ENCODE data around the gene RRAGC. TPM values are rescaled to one million over a fixed set of nuclear protein-coding genes. Genes with fewer than 3 reads are reported as not detected.
A peak's percentile ranks its signal among the peaks of the same experiment; 100 is the strongest.

Gene RRAGC
- total and polyA plus RNA-seq, 9 of the 15 experiments (the other 6 are each of a cell fraction or from before 2014, with no cell fraction given) = 3.9 to 16.9 (median 10.9) TPM

GRCh38 chr1:38789498-38790169 lies 69.9 kb downstream of the RRAGC start (continued):
- TF ChIP-seq JUN (IDR thresholded peaks at IDR 0.05; ENCODE audit: borderline replicate concordance, low read depth, low read length) (no peak), JUN (CRISPR knock-in tag; IDR thresholded peaks at IDR 0.05; ENCODE audit: borderline replicate concordance) (no peak), HSF4 (CRISPR knock-in tag; IDR thresholded peaks at IDR 0.05; ENCODE audit: borderline replicate concordance) (no peak), FOXK2 (conservative IDR thresholded peaks at IDR 0.05 in 1 of 2, IDR thresholded peaks at IDR 0.05 in 1 of 2; ENCODE audit: low read depth in 2 of 2) (no peak), DIDO1 (tag; IDR thresholded peaks at IDR 0.05; ENCODE audit: low read depth) (no peak), POLR2AphosphoS2 (IDR thresholded peaks at IDR 0.05; ENCODE audit: low read length) (no peak), ZEB2 (IDR thresholded peaks at IDR 0.05) (0 out of 2 replicates have a peak, but pooled peaks have one; percentile 24), NR2C2 (CRISPR knock-in tag; IDR thresholded peaks at IDR 0.05) (no peak), NR2C2 (tag; IDR thresholded peaks at IDR 0.05) (no peak), ZBTB12 (CRISPR knock-in tag; IDR thresholded peaks at IDR 0.05) (no peak), TAF15 (IDR thresholded peaks at IDR 0.05; ENCODE audit: low read depth, low read length) (no peak), GTF2F1 (IDR thresholded peaks at IDR 0.05; ENCODE audit: low read depth, low read length) (no peak), CCNT2 (IDR thresholded peaks at IDR 0.05; ENCODE audit: borderline replicate concordance, extremely low read depth, insufficient read length, low read depth, low read length) (peak; percentile 14), RBM39 (optimal IDR thresholded peaks at IDR 0.05; ENCODE audit: low read depth, low read length) (no peak), ZBTB43 (CRISPR knock-in tag; IDR thresholded peaks at IDR 0.05) (no peak)
- TF ChIP-seq, protein P1, sequence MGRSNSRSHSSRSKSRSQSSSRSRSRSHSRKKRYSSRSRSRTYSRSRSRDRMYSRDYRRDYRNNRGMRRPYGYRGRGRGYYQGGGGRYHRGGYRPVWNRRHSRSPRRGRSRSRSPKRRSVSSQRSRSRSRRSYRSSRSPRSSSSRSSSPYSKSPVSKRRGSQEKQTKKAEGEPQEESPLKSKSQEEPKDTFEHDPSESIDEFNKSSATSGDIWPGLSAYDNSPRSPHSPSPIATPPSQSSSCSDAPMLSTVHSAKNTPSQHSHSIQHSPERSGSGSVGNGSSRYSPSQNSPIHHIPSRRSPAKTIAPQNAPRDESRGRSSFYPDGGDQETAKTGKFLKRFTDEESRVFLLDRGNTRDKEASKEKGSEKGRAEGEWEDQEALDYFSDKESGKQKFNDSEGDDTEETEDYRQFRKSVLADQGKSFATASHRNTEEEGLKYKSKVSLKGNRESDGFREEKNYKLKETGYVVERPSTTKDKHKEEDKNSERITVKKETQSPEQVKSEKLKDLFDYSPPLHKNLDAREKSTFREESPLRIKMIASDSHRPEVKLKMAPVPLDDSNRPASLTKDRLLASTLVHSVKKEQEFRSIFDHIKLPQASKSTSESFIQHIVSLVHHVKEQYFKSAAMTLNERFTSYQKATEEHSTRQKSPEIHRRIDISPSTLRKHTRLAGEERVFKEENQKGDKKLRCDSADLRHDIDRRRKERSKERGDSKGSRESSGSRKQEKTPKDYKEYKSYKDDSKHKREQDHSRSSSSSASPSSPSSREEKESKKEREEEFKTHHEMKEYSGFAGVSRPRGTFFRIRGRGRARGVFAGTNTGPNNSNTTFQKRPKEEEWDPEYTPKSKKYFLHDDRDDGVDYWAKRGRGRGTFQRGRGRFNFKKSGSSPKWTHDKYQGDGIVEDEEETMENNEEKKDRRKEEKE (IDR thresholded peaks at IDR 0.05; ENCODE audit: borderline replicate concordance in 1 of 2, control insufficient read depth in 1 of 2, low read depth in 2 of 2, low read length in 1 of 2) = no peak
- TF ChIP-seq, protein P2, sequence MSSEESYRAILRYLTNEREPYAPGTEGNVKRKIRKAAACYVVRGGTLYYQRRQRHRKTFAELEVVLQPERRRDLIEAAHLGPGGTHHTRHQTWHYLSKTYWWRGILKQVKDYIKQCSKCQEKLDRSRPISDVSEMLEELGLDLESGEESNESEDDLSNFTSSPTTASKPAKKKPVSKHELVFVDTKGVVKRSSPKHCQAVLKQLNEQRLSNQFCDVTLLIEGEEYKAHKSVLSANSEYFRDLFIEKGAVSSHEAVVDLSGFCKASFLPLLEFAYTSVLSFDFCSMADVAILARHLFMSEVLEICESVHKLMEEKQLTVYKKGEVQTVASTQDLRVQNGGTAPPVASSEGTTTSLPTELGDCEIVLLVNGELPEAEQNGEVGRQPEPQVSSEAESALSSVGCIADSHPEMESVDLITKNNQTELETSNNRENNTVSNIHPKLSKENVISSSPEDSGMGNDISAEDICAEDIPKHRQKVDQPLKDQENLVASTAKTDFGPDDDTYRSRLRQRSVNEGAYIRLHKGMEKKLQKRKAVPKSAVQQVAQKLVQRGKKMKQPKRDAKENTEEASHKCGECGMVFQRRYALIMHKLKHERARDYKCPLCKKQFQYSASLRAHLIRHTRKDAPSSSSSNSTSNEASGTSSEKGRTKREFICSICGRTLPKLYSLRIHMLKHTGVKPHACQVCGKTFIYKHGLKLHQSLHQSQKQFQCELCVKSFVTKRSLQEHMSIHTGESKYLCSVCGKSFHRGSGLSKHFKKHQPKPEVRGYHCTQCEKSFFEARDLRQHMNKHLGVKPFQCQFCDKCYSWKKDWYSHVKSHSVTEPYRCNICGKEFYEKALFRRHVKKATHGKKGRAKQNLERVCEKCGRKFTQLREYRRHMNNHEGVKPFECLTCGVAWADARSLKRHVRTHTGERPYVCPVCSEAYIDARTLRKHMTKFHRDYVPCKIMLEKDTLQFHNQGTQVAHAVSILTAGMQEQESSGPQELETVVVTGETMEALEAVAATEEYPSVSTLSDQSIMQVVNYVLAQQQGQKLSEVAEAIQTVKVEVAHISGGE (CRISPR knock-in tag; IDR thresholded peaks at IDR 0.05) = no peak
